Measurements from ENCODE around the gene SLC39A12. TPM values are rescaled to one million over a fixed set of nuclear protein-coding genes. Genes with fewer than 3 reads are reported as not detected.

The SLC39A12 gene
- polyA plus RNA-seq, 1 experiment: not detected

Other genes starting within 250 kb of the SLC39A12 start
- gene TMEM236, start 199.7 kb upstream of the SLC39A12 start, polyA plus RNA-seq (2011; rRNA removed): 0.01 and 0.02 TPM in 2 replicates
- gene MRC1, start 142.6 kb upstream of the SLC39A12 start, polyA plus RNA-seq (2011; rRNA removed): not detected in 2 replicates
- gene CACNB2, start 188.5 kb downstream of the SLC39A12 start, polyA plus RNA-seq (2011; rRNA removed): 0.76 and 0.93 TPM in 2 replicates

All from AG04450 (cell line).